Suprapubic skin (tissue), 4 donors: ENCODE results near the gene HNRNPR. TPM values are rescaled to one million over a fixed set of nuclear protein-coding genes. Genes with fewer than 3 reads are reported as not detected.
A peak's percentile ranks its signal among the peaks of the same experiment; 100 is the strongest.
"Not testable (repeated sequence)": the region's sequence is repeated elsewhere in the genome, so short reads cannot be mapped to it uniquely, and the experiment has no call there.

Experiments
- DNase-seq, 2 donors: peaks; one replicate each; pipeline ENCODE4 v3.0.0-alpha.2; 2019; ENCODE audit warnings: low spot score in 2 of 2
- H3K27ac ChIP-seq: fragments of 200-600 bp; sonication (generic); one replicate; pipeline ENCODE4 v1.5.1; 2019
- H3K27me3 ChIP-seq: fragments of 200-600 bp; sonication (generic); one replicate; pipeline ENCODE4 v1.5.1; 2019
- H3K36me3 ChIP-seq: fragments of 200-600 bp; sonication (generic); one replicate; pipeline ENCODE4 v1.5.1; 2019
- H3K4me1 ChIP-seq: fragments of 200-600 bp; sonication (generic); one replicate; pipeline ENCODE4 v1.5.1; 2019
- H3K4me3 ChIP-seq: fragments of 200-600 bp; sonication (generic); one replicate; pipeline ENCODE4 v1.5.1; 2019; ENCODE audit warnings: mild to moderate bottlenecking
- H3K9me3 ChIP-seq: fragments of 200-600 bp; sonication (generic); one replicate; pipeline ENCODE4 v1.5.1; 2019
- CTCF ChIP-seq, 2 donors: fragments of 200-600 bp in 1 of 2; fragments of 450-650 bp in 1 of 2; sonication (generic) in 1 of 2; IDR thresholded peaks; one replicate each; pipeline ENCODE4 v1.5.1; 2016 to 2019; ENCODE audit warnings: antibody characterized with exemption in 2 of 2, mild to moderate bottlenecking in 1 of 2, moderate library complexity in 1 of 2
- EP300 ChIP-seq: sonication (generic); formaldehyde crosslinking; IDR thresholded peaks from one replicate; pipeline ENCODE4 v1.6.1; 2017; ENCODE audit warnings: antibody characterized with exemption
- POLR2A ChIP-seq, 2 donors: fragments of 450-650 bp; IDR thresholded peaks; one replicate each; pipeline ENCODE4 v1.6.1; 2017; ENCODE audit warnings: antibody characterized with exemption in 2 of 2, mild to moderate bottlenecking in 2 of 2, moderate library complexity in 2 of 2
- POLR2AphosphoS5 ChIP-seq, 3 donors: sonication (generic); formaldehyde crosslinking; IDR thresholded peaks; one replicate each; pipeline ENCODE4 v1.6.1; 2017; ENCODE audit warnings: antibody characterized with exemption in 3 of 3
- WGBS: methylation state at CpG from one replicate; pipeline ENCODE4 v1.1.5; 2018; 5-methylcytosine and 5-hydroxymethylcytosine counted together
- total RNA-seq, 4 donors: library from RNA; depleted of rRNA; stranded (reverse); fragments of >200 nt; gene quantifications; one replicate each; pipeline ENCODE4 v1.1.0, GENCODE V29; 2016

The HNRNPR gene
- total RNA-seq, 4 donors from 2014 or later, result 60.9 to 85.3 (median 66.0) TPM

- Histone ChIP-seq H3K27me3 (no peaks in the 10 kb centered on the region), H3K9me3 (no peaks in the 10 kb centered on the region), H3K27ac (no peak overlapping the region), H3K4me3 (no peak overlapping the region), H3K4me1 (peaks cover 26% of the 10 kb centered on the region), H3K36me3 (peaks cover 21% of the 10 kb centered on the region)
- TF ChIP-seq EP300, result no peak
- no peak for TF ChIP-seq CTCF (IDR thresholded peaks at IDR 0.05)
- no peak for TF ChIP-seq POLR2AphosphoS5 (IDR thresholded peaks at IDR 0.05)
- no peak for TF ChIP-seq POLR2A (IDR thresholded peaks at IDR 0.05)
- 73% methylated on average over 14 of the region's 14 CpGs for WGBS
- no peak for DNase-seq
These were observed 41.1 kb upstream of the HNRNPR start for GRCh38 chr1:23385119-23385621.

GRCh38 chr1:23384312-23385058 lies 40.4 kb upstream of the HNRNPR start:
- no peaks in the 10 kb centered on the region for H3K9me3 ChIP-seq
- TF ChIP-seq EP300 (no peak), POLR2AphosphoS5 (IDR thresholded peaks at IDR 0.05) (no peak), POLR2A (IDR thresholded peaks at IDR 0.05) (no peak), CTCF (IDR thresholded peaks at IDR 0.05) (no peak)
- peaks cover 26% of the 10 kb centered on the region for H3K4me1 ChIP-seq
- 70% methylated on average over 11 of the region's 11 CpGs for WGBS
- H3K27me3 ChIP-seq, result no peaks in the 10 kb centered on the region
- DNase-seq, result no peak
- H3K36me3 ChIP-seq, result peaks cover 21% of the 10 kb centered on the region
- H3K27ac ChIP-seq, result no peak overlapping the region
- H3K4me3 ChIP-seq, result no peak overlapping the region

- H3K27ac ChIP-seq, result peak overlapping the region; percentile 71
- 35% methylated on average over 8 of the region's 8 CpGs for WGBS
- no peak overlapping the region for H3K4me3 ChIP-seq
- no peak for TF ChIP-seq POLR2AphosphoS5 (IDR thresholded peaks at IDR 0.05)
- no peak for TF ChIP-seq POLR2A (IDR thresholded peaks at IDR 0.05)
- no peak for TF ChIP-seq CTCF (IDR thresholded peaks at IDR 0.05)
- no peak for TF ChIP-seq EP300
- DNase-seq, result no peak
- H3K36me3 ChIP-seq, result peaks cover 21% of the 10 kb centered on the region
- peaks cover 26% of the 10 kb centered on the region for H3K4me1 ChIP-seq
- no peaks in the 10 kb centered on the region for H3K27me3 ChIP-seq
- no peaks in the 10 kb centered on the region for H3K9me3 ChIP-seq
These were observed 39.7 kb upstream of the HNRNPR start for GRCh38 chr1:23383577-23384311.

- H3K36me3 ChIP-seq, result peaks cover 15% of the 10 kb centered on the region
- no peak overlapping the region for H3K4me3 ChIP-seq
- no peaks in the 10 kb centered on the region for H3K9me3 ChIP-seq
- H3K4me1 ChIP-seq, result peaks cover 46% of the 10 kb centered on the region
- no peak overlapping the region for H3K27ac ChIP-seq
- WGBS, result 76% methylated on average over 5 of the region's 5 CpGs
- TF ChIP-seq POLR2AphosphoS5 (IDR thresholded peaks at IDR 0.05) (no peak), POLR2A (IDR thresholded peaks at IDR 0.05) (no peak), EP300 (no peak), CTCF (IDR thresholded peaks at IDR 0.05) (no peak)
- no peaks in the 10 kb centered on the region for H3K27me3 ChIP-seq
- no peak for DNase-seq
These were observed 37.3 kb upstream of the HNRNPR start for GRCh38 chr1:23381233-23381885.

GRCh38 chr1:23380719-23381118 lies 36.6 kb upstream of the HNRNPR start:
- TF ChIP-seq CTCF (IDR thresholded peaks at IDR 0.05) (no peak), EP300 (no peak), POLR2AphosphoS5 (IDR thresholded peaks at IDR 0.05) (no peak), POLR2A (IDR thresholded peaks at IDR 0.05) (no peak)
- Histone ChIP-seq H3K9me3 (no peaks in the 10 kb centered on the region), H3K4me1 (peaks cover 51% of the 10 kb centered on the region), H3K36me3 (peaks cover 15% of the 10 kb centered on the region), H3K4me3 (no peak overlapping the region), H3K27ac (no peak overlapping the region), H3K27me3 (no peaks in the 10 kb centered on the region)
- WGBS, result 47% methylated on average over 5 of the region's 5 CpGs
- DNase-seq, result no peak

GRCh38 chr1:23380236-23380635 lies 36.2 kb upstream of the HNRNPR start:
- not testable (repeated sequence) for H3K27ac ChIP-seq, DNase-seq, H3K9me3 ChIP-seq, H3K4me3 ChIP-seq, H3K27me3 ChIP-seq
- Histone ChIP-seq H3K4me1 (peaks cover 46% of the 10 kb centered on the region), H3K36me3 (peaks cover 15% of the 10 kb centered on the region)
- WGBS, result 65% methylated on average over 4 of the region's 4 CpGs
